Measurements from ENCODE around the gene FAM199X.
A peak's percentile ranks its signal among the peaks of the same experiment; 100 is the strongest.
"Not testable (repeated sequence)": the region's sequence is repeated elsewhere in the genome, so short reads cannot be mapped to it uniquely, and the experiment has no call there.

FAM199X gene

GRCh38 chrX:104193485-104193884, 27.2 kb downstream of the FAM199X start:
- no peak for DNase-seq

GRCh38 chrX:104195013-104195412, 28.8 kb downstream of the FAM199X start:
- no peak for DNase-seq

- peak; percentile 22 for DNase-seq
Measured at GRCh38 chrX:104195489-104196084, 29.3 kb downstream of the FAM199X start.

- DNase-seq: no peak
Measured at GRCh38 chrX:104205548-104205947, 39.3 kb downstream of the FAM199X start.

- DNase-seq: no peak
Measured at GRCh38 chrX:104211187-104211586, 44.9 kb downstream of the FAM199X start.

- DNase-seq: not testable (repeated sequence)
Measured at GRCh38 chrX:104230060-104230459, 63.8 kb downstream of the FAM199X start.
